CD4-positive, alpha-beta T cell treated with Interleukin-2 at 100 ng/mL for 4 hours (primary cell): ENCODE data around the gene KATNB1.
"Not testable (repeated sequence)": the region's sequence is repeated elsewhere in the genome, so short reads cannot be mapped to it uniquely, and the experiment has no call there.

ENCODE experiments used
- DNase-seq: peaks from one replicate; pipeline ENCODE4 v3.0.0-alpha.2; 2020; ENCODE audit warnings: low spot score

The KATNB1 gene

DNA sequence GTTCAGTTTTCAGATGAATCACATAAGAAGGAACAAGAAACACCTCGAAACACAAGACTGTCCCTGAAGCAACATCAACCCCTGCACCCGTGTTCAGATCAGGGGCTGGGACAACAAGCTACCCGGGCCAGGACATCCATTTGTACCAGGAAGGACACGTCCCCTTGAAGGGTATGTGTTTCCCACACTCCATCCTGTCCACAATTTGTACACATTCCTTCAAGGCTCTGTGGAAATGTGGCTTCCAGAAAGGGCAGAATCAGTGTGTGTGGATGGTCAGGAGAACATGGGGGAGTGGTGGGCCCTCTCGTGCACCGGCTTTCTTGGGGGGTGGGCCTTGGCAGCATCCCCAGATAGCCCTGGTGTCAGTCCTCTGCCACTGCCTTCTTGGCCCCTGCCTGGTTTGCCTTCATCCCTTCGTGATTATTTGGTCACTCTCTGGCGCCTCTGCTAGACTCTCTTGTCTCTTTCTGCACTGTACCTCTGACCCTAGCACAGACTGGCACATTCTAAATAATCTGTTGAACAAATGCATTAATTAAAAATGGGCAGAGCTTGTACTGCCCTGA is 56.4 kb downstream of the KATNB1 start:
- DNase-seq = no peak

DNA sequence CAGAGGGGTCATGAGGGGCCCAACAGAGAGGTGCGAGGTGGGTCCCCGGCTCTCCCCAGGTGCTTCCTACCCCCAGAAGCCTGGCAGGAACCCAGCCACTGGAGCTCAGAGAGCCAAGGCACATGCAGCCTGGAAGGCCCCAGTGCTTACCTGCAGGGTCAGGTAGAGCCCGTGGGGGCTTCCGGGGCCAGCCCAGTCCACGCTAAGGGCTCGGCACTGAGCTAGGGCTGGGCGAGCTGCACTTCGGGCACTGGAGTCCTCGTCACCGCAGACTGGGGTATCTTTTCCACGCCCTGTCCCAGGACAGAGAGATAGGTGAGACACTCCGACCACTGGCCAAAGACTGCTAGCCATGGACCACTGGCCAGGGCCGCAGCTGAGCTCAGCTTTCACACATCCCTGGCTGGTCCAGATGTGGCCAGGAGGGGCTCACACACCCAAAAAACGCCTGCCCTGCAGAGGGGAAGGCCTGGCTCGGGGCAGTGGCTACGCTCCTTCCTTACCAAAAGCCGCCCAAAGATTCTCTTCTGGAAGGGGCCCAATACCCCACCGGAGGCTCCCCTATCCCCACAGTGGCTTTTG is 59.4 kb downstream of the KATNB1 start:
- no peak for DNase-seq

DNA sequence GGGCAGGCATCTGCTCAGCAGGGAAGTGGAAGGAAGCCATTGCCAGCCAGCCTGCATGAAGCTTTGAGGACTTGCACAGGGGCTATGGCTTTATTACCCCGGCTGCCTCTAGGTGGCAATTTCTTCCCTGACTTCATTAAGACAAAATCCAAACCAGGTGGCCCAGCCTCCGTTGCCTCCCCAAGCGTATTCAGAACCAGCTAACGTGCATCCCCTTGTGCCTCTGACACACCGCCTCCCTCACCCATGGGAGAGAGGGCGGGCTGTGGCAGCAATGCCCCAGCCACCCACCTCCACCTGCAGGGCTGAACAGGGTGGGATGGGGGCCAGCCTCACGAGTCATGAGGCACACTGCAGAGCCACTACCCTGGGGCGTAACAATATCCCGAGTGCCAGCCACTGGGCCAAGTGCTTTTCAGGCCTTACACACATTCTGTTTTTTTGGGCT is 59.9 kb downstream of the KATNB1 start:
- DNase-seq = peak; percentile 47

DNA sequence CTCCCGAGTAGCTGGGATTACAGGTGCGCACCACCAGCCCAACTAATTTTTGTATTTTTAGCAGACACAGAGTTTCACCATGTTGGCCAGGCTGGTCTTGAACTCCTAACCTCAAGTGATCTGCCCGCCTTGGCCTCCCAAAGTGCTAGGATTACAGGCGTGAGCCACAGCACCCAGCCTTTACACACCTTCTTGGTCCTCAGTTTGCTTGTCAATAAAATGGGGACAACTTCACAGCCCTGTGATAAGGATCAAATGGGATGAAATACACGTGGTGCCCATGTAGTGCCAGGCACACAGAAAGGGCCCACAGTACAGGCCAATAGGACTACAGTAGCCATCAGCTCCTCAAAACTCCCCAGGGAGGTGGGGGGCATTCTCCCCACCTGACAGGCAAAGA is 60.4 kb downstream of the KATNB1 start:
- not testable (repeated sequence) for DNase-seq

- no peak for DNase-seq
These were observed 61.6 kb downstream of the KATNB1 start for GRCh38 chr16:57797216-57797525.

GRCh38 chr16:57797526-57798266 is 62.1 kb downstream of the KATNB1 start:
- DNase-seq = no peak

DNA sequence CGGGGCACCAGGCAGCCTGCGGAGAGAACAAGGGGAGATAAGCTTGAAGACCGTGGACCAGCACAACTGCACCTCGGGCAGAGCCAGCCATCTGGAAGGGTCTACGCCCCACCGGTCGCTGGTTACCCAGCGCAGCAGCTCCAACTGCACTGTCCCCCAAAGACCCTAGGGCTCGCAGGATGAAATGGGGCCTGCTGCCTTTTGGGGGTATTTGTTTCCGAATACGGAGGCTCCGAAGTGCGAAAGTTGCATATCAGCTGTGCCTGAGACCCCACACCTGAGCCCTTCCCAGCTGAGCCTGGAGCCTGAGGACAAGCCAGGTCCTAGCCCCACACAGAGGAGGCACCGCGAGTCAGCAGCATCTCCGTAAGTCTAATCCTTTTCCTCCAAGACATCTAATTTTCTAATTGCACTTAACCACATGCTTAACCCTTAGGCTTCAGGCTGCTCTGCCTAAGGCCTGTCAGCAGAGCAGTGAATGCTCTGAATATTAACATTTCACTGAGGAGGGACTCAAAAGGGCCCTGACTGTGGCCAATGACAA is 62.8 kb downstream of the KATNB1 start:
- no peak for DNase-seq

- DNase-seq = no peak
These were observed 63.5 kb downstream of the KATNB1 start for GRCh38 chr16:57798953-57799599.

- DNase-seq = no peak
These were observed 64.1 kb downstream of the KATNB1 start for GRCh38 chr16:57799600-57800199.

DNA sequence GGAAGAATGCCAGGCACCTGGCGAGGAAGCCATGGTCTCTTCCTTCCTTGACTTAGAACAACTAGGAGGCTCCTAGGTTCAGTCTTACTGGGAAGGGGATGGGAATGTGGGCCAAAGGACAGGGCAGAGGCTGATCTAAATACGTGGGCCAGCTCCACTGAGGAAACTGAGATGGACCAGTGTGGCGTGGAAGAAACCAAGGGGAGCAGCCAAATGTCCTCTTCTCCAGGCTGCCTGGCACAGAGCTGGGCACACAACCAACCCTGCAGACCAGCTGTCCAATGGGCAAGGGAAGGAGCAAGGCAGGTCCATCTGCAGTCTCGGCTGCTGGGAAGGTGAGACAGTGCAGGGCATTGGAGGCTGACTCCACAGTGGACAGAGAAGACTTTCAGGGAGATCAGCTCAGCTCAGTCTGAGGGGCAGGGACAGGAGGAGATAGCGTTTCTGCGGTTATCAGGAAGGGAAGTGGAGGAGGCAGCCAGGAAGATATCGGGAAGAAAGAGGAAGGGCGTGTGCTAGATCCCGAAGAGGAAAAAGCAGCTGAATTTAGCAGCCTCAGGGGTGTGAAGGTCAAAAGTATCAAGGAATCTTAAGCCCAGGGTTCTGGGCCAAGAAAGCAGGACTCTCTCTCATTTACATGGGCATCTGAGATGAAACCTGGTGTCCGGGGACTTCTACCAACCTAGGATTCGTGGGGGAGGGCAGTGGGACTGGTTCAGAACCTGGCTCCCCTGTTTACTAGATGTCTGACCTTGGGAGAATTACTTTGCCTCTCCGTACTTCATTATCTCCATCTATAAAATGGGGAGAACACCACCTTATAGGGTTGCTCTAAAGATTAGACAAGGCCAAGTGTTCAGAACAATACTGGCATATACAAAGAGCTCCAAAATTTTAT is 64.9 kb downstream of the KATNB1 start:
- DNase-seq = no peak

GRCh38 chr16:57801098-57801808 is 65.7 kb downstream of the KATNB1 start:
- DNase-seq = no peak

GRCh38 chr16:57801809-57802340 is 66.3 kb downstream of the KATNB1 start:
- no peak for DNase-seq

GRCh38 chr16:57802341-57803133 is 67.0 kb downstream of the KATNB1 start, which contains the start of gene KIFC3:
KIFC3 (minus strand) TSS chr16:57802491; CDS start chr16:57798243, 4,248 bp downstream.
- DNase-seq = peak; percentile 78

GRCh38 chr16:57803134-57803990 is 67.8 kb downstream of the KATNB1 start:
- DNase-seq = no peak

GRCh38 chr16:57804111-57804837 is 68.7 kb downstream of the KATNB1 start:
- no peak for DNase-seq

DNA sequence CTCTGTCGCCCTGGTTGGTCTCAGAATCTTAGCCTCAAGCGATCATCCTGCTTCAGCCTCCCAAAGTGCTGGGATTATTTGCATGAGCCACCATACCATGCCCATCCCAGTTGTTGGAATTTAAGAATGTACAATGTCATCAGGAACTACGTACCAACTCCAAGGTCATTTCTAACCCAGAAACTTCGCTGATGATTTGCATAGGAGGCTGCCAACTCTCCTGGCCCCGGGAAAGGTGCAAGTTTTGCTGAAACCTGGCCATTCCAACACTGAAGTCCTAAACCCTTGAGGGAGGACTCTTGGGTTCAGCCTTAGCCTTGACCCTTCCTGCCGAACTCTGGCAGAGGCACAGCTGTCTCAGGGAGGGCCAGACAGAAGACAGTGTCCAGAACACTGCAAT is 69.6 kb downstream of the KATNB1 start:
- DNase-seq = no peak
